Endodermal cell (in vitro differentiated cells): ENCODE measurements around the gene PTPRCAP. TPM values are rescaled to one million over a fixed set of nuclear protein-coding genes. Genes with fewer than 3 reads are reported as not detected.

Experiments used
- DNase-seq: peaks from one replicate; pipeline ENCODE4 v3.0.0-alpha.2; 2017
- H3K27ac ChIP-seq: 2 replicates; pipeline ENCODE4 v1.5.1; 2013; ENCODE audit warnings: mild to moderate bottlenecking, low read depth, low read length, moderate library complexity
- H3K27me3 ChIP-seq: 2 replicates; pipeline ENCODE4 v1.6.1; 2013; ENCODE audit warnings: mild to moderate bottlenecking, low read length, moderate library complexity; ENCODE audit not compliant: insufficient read depth, control insufficient read depth, poor library complexity, severe bottlenecking
- H3K36me3 ChIP-seq: 2 replicates; pipeline ENCODE4 v1.7.0; 2013; ENCODE audit warnings: mild to moderate bottlenecking, low read length, moderate library complexity; ENCODE audit not compliant: control insufficient read depth, insufficient read depth
- H3K4me1 ChIP-seq: one replicate; pipeline ENCODE4 v1.7.0; 2013; ENCODE audit warnings: low read length; ENCODE audit not compliant: control insufficient read depth, insufficient read depth
- H3K4me3 ChIP-seq: 2 replicates; pipeline ENCODE4 v1.5.1; 2013; ENCODE audit warnings: mild to moderate bottlenecking, low read length, moderate library complexity
- H3K9ac ChIP-seq: 2 replicates; pipeline ENCODE4 v1.6.1; 2013; ENCODE audit warnings: mild to moderate bottlenecking, low read length, moderate library complexity; ENCODE audit not compliant: poor library complexity, severe bottlenecking; ENCODE audit errors: extremely low read depth
- H3K9me3 ChIP-seq: 2 replicates; pipeline ENCODE4 v1.6.1; 2013; ENCODE audit warnings: mild to moderate bottlenecking, low read length, moderate library complexity; ENCODE audit not compliant: control insufficient read depth
- H3K27ac Mint-ChIP-seq: 2 replicates; pipeline ENCODE4 v1.8.0; 2020; ENCODE audit warnings: mixed read lengths
- H3K27me3 Mint-ChIP-seq: 2 replicates; pipeline ENCODE4 v1.8.0; 2021; ENCODE audit warnings: mild to moderate bottlenecking, mixed read lengths; ENCODE audit not compliant: insufficient read depth
- H3K36me3 Mint-ChIP-seq: 2 replicates; pipeline ENCODE4 v1.8.0; 2020; ENCODE audit warnings: low read depth, mixed read lengths
- H3K4me1 Mint-ChIP-seq: 2 replicates; pipeline ENCODE4 v1.8.0; 2020; ENCODE audit warnings: mixed read lengths
- H3K4me3 Mint-ChIP-seq: 2 replicates; pipeline ENCODE4 v1.8.0; 2020; ENCODE audit warnings: mild to moderate bottlenecking, moderate library complexity, mixed read lengths
- H3K9me3 Mint-ChIP-seq: 2 replicates; pipeline ENCODE4 v1.8.0; 2020; ENCODE audit warnings: mild to moderate bottlenecking, mixed read lengths
- WGBS, 2 experiments: methylation state at CpG; one replicate each; pipeline versions ENCODE4 v1.1.5 to v1.1.7; 2013; ENCODE audit warnings: missing lambda C conversion rate in 2 of 2, mixed read lengths in 1 of 2; ENCODE audit not compliant: insufficient coverage in 1 of 2, insufficient read length in 1 of 2; 5-methylcytosine and 5-hydroxymethylcytosine counted together
- total RNA-seq, 2 donors: library from RNA; stranded (reverse); fragmentation: NEBNext Ultra II Directional in 1 of 2; extraction: Animal tissue kit (Norgen Biotek cat#: 25700) in 1 of 2; gene quantifications; 2 replicates in 1 of 2; 3 replicates in 1 of 2; pipeline ENCODE4 v1.2.1, GENCODE V29; 2021
- TF ChIP-seq, protein P1 (sequence below): fragments of 200-600 bp; sonication (generic); conservative IDR thresholded peaks from 2 replicates; pipeline ENCODE4 v1.5.0; 2021; ENCODE audit warnings: antibody characterized with exemption, mild to moderate bottlenecking

The PTPRCAP gene
- total RNA-seq, 2 donors from 2014 or later = 2.1 TPM; not detected in 1

DNA sequence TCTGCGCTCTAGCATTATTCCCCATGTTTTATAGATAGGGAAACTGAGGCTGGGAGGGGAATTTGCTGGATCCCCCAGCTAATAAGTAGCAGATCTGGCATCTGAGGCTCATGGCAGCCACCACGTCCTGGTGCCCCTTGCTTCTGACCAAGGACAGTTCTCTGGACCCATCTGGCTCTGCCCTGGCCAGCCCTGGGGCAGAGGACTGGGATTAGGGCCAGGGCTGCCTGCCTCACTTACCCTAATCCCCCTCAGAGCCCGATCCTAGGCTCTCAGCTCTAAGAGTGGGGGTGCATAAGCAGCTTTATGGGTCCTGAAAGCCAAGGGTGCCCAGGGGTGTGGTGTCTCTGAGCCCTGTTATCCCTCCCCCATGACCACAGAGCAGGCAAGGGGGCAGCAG, 17.6 kb upstream of the PTPRCAP start, which contains the start of gene CABP4:
TSS of gene CABP4 (plus strand) at position 301 of the 400 bp plus-strand sequence. CDS start at position 371, 70 bp downstream.
- no peak within 1 kb of the TSS for H3K27ac Mint-ChIP-seq
- Histone ChIP-seq H3K9ac (no peak within 1 kb of the TSS), H3K27ac (no peak within 1 kb of the TSS), H3K4me3 (no peak within 1 kb of the TSS), H3K9me3 (no peaks in the 10 kb centered on the region), H3K27me3 (no peaks in the 10 kb centered on the region), H3K36me3 (no peaks in the 10 kb centered on the region), H3K4me1 (no peaks in the 10 kb centered on the region)
- DNase-seq = no peak
- H3K4me1 Mint-ChIP-seq = no peaks in the 10 kb centered on the region
- H3K9me3 Mint-ChIP-seq = no peaks in the 10 kb centered on the region
- no peaks in the 10 kb centered on the region for H3K36me3 Mint-ChIP-seq
- 85 to 100% methylated on average over 1 to 3 of the region's 3 CpGs for WGBS, 2 experiments
- peaks cover 6% of the 10 kb centered on the region for H3K27me3 Mint-ChIP-seq
- H3K4me3 Mint-ChIP-seq = no peak within 1 kb of the TSS
- TF ChIP-seq, protein P1, sequence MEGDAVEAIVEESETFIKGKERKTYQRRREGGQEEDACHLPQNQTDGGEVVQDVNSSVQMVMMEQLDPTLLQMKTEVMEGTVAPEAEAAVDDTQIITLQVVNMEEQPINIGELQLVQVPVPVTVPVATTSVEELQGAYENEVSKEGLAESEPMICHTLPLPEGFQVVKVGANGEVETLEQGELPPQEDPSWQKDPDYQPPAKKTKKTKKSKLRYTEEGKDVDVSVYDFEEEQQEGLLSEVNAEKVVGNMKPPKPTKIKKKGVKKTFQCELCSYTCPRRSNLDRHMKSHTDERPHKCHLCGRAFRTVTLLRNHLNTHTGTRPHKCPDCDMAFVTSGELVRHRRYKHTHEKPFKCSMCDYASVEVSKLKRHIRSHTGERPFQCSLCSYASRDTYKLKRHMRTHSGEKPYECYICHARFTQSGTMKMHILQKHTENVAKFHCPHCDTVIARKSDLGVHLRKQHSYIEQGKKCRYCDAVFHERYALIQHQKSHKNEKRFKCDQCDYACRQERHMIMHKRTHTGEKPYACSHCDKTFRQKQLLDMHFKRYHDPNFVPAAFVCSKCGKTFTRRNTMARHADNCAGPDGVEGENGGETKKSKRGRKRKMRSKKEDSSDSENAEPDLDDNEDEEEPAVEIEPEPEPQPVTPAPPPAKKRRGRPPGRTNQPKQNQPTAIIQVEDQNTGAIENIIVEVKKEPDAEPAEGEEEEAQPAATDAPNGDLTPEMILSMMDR = no peak

DNA sequence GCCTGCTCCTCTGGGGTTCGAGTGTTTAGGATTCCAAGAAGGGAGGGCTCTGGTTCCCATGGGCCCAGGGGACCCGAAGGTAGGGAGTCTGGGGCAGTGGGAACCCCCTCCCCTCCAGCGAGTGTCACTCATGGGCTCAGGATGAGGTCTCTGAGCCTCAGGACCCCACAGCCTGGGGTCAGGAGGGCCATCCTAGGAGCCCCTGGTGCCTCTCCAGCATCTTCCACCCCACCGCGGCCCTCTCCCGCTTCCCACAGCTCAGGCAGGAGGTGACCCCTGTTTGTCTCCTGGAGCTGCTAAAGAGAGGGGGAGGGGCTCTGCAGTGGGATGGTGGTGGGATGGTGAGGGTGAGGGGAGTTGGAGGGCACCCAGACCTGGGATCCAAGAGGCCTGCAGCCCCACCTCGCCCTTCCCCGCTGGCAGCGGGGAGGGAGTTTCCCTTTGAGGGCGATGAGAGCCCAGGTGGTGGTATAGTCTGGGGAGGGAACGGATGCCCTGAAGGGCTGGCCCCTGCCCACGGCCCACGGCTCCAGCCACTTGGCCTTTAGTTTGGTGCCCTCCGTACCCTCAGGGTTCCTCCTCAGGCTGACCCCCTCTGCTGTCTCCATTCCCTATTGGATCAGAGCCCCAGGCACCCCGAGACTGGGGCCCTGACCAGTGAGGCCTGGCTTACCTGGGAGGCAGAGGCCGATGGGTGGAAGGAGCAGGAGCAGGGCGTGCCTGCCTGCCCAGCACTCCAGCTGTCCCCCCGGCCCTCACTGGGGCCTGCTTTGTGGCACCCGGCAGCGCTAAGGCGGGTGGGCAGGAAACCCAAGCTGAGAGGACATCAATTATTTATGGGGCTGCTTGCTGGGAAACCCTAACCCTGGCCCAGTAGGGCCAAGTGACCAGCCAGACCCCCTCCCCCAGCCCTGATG, 16.6 kb upstream of the PTPRCAP start:
- H3K9me3 ChIP-seq = no peaks in the 10 kb centered on the region
- no peaks in the 10 kb centered on the region for H3K36me3 ChIP-seq
- TF ChIP-seq, protein P1 = no peak
- H3K4me1 ChIP-seq = no peaks in the 10 kb centered on the region
- no peaks in the 10 kb centered on the region for H3K27me3 ChIP-seq
- no peaks in the 10 kb centered on the region for H3K9me3 Mint-ChIP-seq
- H3K4me3 Mint-ChIP-seq = no peak overlapping the region
- no peaks in the 10 kb centered on the region for H3K4me1 Mint-ChIP-seq
- peaks cover 4% of the 10 kb centered on the region for H3K27me3 Mint-ChIP-seq
- WGBS, 2 experiments = 92 to 95% methylated on average over 8 to 21 of the region's 21 CpGs
- no peak for DNase-seq
- H3K27ac Mint-ChIP-seq = no peak overlapping the region
- no peak overlapping the region for H3K4me3 ChIP-seq
- no peaks in the 10 kb centered on the region for H3K36me3 Mint-ChIP-seq
- H3K9ac ChIP-seq = no peak overlapping the region
- no peak overlapping the region for H3K27ac ChIP-seq

DNA sequence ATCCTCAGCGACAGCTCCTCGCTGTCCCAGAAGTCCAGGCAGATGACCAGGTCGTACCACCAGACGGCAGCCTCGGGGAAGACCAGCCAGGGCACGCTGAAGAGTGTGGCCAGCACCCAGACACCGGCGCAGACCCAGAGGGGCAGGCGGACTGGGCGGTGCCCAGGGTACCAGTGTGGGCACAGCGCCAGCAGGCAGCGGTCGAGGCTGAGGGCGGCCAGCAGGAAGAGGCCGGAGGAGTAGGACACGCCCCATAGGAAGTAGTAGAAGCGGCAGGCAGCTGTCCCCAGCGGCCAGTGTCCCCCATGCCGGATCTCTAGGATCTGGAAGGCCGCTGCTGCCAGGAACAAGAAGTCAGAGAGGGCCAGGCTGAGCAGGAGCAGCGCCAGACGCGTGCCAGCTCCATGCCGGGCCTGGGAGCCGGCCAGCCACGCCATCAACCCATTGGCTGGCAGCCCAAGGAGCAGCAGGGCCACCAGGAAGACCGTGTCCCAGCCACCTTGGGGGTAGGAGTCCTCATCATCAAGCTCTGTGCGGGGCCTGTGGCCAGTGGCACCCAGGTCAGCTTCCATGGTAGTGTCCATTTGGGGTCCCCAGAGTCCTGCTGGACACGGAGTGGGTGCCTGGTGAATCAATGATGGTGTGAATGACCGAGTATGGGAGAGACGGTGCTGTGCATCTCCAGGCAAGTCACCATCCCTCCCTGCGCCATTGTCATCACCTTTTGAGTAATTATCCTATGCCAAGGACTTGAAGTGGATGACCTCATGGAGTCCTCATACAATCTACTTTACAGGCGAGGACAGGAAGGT, 14.9 kb upstream of the PTPRCAP start, which contains the start of gene GPR152:
TSS of gene GPR152 (minus strand) at position 589 of the 812 bp plus-strand sequence. CDS start at position 584, 5 bp downstream.
- Histone ChIP-seq H3K27ac (no peak within 1 kb of the TSS), H3K27me3 (no peaks in the 10 kb centered on the region), H3K9ac (no peak within 1 kb of the TSS), H3K36me3 (no peaks in the 10 kb centered on the region), H3K9me3 (no peaks in the 10 kb centered on the region), H3K4me1 (no peaks in the 10 kb centered on the region), H3K4me3 (no peak within 1 kb of the TSS)
- peaks cover under 1% of the 10 kb centered on the region for H3K27me3 Mint-ChIP-seq
- WGBS, 2 experiments = 94% methylated on average over 26 to 33 of the region's 33 CpGs
- no peaks in the 10 kb centered on the region for H3K9me3 Mint-ChIP-seq
- TF ChIP-seq, protein P1 = no peak
- no peaks in the 10 kb centered on the region for H3K36me3 Mint-ChIP-seq
- DNase-seq = peak; percentile 40
- H3K27ac Mint-ChIP-seq = no peak within 1 kb of the TSS
- no peak within 1 kb of the TSS for H3K4me3 Mint-ChIP-seq
- no peaks in the 10 kb centered on the region for H3K4me1 Mint-ChIP-seq
